ENCODE results near the gene MED14. TPM values are rescaled to one million over a fixed set of nuclear protein-coding genes. Genes with fewer than 3 reads are reported as not detected.
"Not testable (repeated sequence)": the region's sequence is repeated elsewhere in the genome, so short reads cannot be mapped to it uniquely, and the experiment has no call there.

MED14 gene
- total RNA-seq, 1 donor = 24.8 TPM

GRCh38 chrX:40733706-40734105 lies 1.6 kb downstream of the MED14 start:
- TF ChIP-seq CTCF (IDR thresholded peaks at IDR 0.05; ENCODE audit: insufficient read depth, low read length) = no peak
- peak overlapping the region; percentile 86 for H3K4me3 ChIP-seq (ENCODE audit: low read depth, low read length)
- DNase-seq (ENCODE audit: low read depth) = peak; percentile 55

GRCh38 chrX:40732499-40732898 lies 2.8 kb downstream of the MED14 start:
- not testable (repeated sequence) for H3K4me3 ChIP-seq (ENCODE audit: low read depth, low read length); DNase-seq (ENCODE audit: low read depth)

- H3K4me3 ChIP-seq (ENCODE audit: low read depth, low read length) = no peak overlapping the region
- no peak for DNase-seq (ENCODE audit: low read depth)
- no peak for TF ChIP-seq CTCF (IDR thresholded peaks at IDR 0.05; ENCODE audit: insufficient read depth, low read length)
Observed at GRCh38 chrX:40729598-40730584, 5.5 kb downstream of the MED14 start.

- DNase-seq (ENCODE audit: low read depth) = no peak
- TF ChIP-seq CTCF (IDR thresholded peaks at IDR 0.05; ENCODE audit: insufficient read depth, low read length) = no peak
- no peak overlapping the region for H3K4me3 ChIP-seq (ENCODE audit: low read depth, low read length)
Observed at GRCh38 chrX:40727581-40728252, 7.6 kb downstream of the MED14 start.

- no peak for TF ChIP-seq CTCF (IDR thresholded peaks at IDR 0.05; ENCODE audit: insufficient read depth, low read length)
- no peak overlapping the region for H3K4me3 ChIP-seq (ENCODE audit: low read depth, low read length)
- no peak for DNase-seq (ENCODE audit: low read depth)
Observed at GRCh38 chrX:40727093-40727492, 8.2 kb downstream of the MED14 start.

- DNase-seq (ENCODE audit: low read depth) = no peak
- H3K4me3 ChIP-seq (ENCODE audit: low read depth, low read length) = no peak overlapping the region
- no peak for TF ChIP-seq CTCF (IDR thresholded peaks at IDR 0.05; ENCODE audit: insufficient read depth, low read length)
Observed at GRCh38 chrX:40722930-40723329, 12.4 kb downstream of the MED14 start.

- TF ChIP-seq CTCF (IDR thresholded peaks at IDR 0.05; ENCODE audit: insufficient read depth, low read length) = no peak
- H3K4me3 ChIP-seq (ENCODE audit: low read depth, low read length) = no peak overlapping the region
- DNase-seq (ENCODE audit: low read depth) = no peak
Observed at GRCh38 chrX:40721489-40722106, 13.7 kb downstream of the MED14 start.
